Thyroid gland (tissue), 4 donors: ENCODE measurements around the gene SYMPK. TPM values are rescaled to one million over a fixed set of nuclear protein-coding genes. Genes with fewer than 3 reads are reported as not detected.

ENCODE experiments used
- DNase-seq, 2 donors: peaks; one replicate each; pipeline ENCODE4 v3.0.0-alpha.2; 2019
- H3K27ac ChIP-seq, 3 donors: fragments of 200-600 bp; sonication (generic); 1 replicate in 2 of 3; 2 replicates in 1 of 3; pipeline ENCODE4 v1.5.1; 2016 to 2019; ENCODE audit warnings: mild to moderate bottlenecking in 1 of 3, moderate library complexity in 1 of 3
- H3K27me3 ChIP-seq: fragments of 200-600 bp; sonication (generic); one replicate; pipeline ENCODE4 v1.5.1; 2019
- H3K36me3 ChIP-seq, 2 donors: fragments of 200-600 bp; sonication (generic); one replicate each; pipeline ENCODE4 v1.5.1; 2016 to 2019
- H3K4me1 ChIP-seq, 2 donors: fragments of 200-600 bp; sonication (generic); one replicate each; pipeline ENCODE4 v1.5.1; 2017 to 2019
- H3K4me3 ChIP-seq, 3 donors: fragments of 200-600 bp; sonication (generic); replicated peaks in 1 of 3; 1 replicate in 2 of 3; 2 replicates in 1 of 3; pipeline ENCODE4 v1.5.1; 2016; ENCODE audit warnings: mild to moderate bottlenecking in 1 of 3
- H3K9me3 ChIP-seq: fragments of 200-600 bp; sonication (generic); one replicate; pipeline ENCODE4 v1.5.1; 2017
- POLR2A ChIP-seq, 2 donors: fragments of 450-650 bp; IDR thresholded peaks; one replicate each; pipeline ENCODE4 v1.6.1; 2017; ENCODE audit warnings: antibody characterized with exemption in 2 of 2, mild to moderate bottlenecking in 2 of 2, moderate library complexity in 1 of 2
- WGBS, 2 donors: methylation state at CpG; one replicate each; pipeline ENCODE4 v1.1.5; 2017; 5-methylcytosine and 5-hydroxymethylcytosine counted together
- intact Hi-C: fragments of 100-400 bp; cut with DNase I; formaldehyde crosslinking; loops from one replicate; pipeline ENCODE4 v1.15.1; 2023
- total RNA-seq, 4 donors: library from RNA; depleted of rRNA; stranded (reverse); fragments of >200 nt; gene quantifications; one replicate each; pipeline ENCODE4 v1.2.3, GENCODE V29; 2016
- TF ChIP-seq, protein P1 (sequence below), 6 experiments: fragments of 200-600 bp in 3 of 6; fragments of 450-650 bp in 3 of 6; sonication (generic) in 3 of 6; IDR thresholded peaks; one replicate each; pipeline ENCODE4 v1.5.1; 2016 to 2019; ENCODE audit warnings: antibody characterized with exemption in 6 of 6, mild to moderate bottlenecking in 2 of 6, inconsistent platforms in 1 of 6, moderate library complexity in 1 of 6

SYMPK gene
- total RNA-seq, 4 donors from 2014 or later, result 32.4 to 56.8 (median 38.7) TPM

DNA sequence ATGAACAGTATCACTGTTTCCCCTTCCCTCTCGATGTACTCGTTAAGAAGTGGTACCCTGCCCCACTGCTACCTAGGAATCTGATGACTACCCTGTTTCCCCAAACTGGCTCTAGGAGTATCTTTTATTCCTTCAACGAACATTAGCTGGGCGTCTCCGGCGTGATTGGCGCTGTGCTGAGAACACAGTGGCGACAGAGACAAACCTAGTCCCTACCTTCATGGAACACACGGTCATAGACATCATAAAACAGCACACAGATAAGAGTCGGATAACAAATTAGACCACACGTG lies 730 bp downstream of the SYMPK start:
- Histone ChIP-seq H3K36me3 (peaks cover 4 to 6% of the 10 kb centered on the region in 2 donors), H3K27ac (peak overlapping the region in 2 of 3 donors; percentile 78 to 92), H3K4me1 (peaks cover 16 to 27% of the 10 kb centered on the region in 2 donors), H3K4me3 (peak overlapping the region; percentile 22 to 77 (median 27)), H3K27me3 (peaks cover 6% of the 10 kb centered on the region), H3K9me3 (no peaks in the 10 kb centered on the region)
- intact Hi-C loops, result no loop called here
- TF ChIP-seq, protein P1, sequence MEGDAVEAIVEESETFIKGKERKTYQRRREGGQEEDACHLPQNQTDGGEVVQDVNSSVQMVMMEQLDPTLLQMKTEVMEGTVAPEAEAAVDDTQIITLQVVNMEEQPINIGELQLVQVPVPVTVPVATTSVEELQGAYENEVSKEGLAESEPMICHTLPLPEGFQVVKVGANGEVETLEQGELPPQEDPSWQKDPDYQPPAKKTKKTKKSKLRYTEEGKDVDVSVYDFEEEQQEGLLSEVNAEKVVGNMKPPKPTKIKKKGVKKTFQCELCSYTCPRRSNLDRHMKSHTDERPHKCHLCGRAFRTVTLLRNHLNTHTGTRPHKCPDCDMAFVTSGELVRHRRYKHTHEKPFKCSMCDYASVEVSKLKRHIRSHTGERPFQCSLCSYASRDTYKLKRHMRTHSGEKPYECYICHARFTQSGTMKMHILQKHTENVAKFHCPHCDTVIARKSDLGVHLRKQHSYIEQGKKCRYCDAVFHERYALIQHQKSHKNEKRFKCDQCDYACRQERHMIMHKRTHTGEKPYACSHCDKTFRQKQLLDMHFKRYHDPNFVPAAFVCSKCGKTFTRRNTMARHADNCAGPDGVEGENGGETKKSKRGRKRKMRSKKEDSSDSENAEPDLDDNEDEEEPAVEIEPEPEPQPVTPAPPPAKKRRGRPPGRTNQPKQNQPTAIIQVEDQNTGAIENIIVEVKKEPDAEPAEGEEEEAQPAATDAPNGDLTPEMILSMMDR (IDR thresholded peaks at IDR 0.05), result no peak
- TF ChIP-seq POLR2A (IDR thresholded peaks at IDR 0.05), result no peak
- DNase-seq, result no peak
- WGBS, 2 donors, result 1% methylated on average over 11 of the region's 11 CpGs

DNA sequence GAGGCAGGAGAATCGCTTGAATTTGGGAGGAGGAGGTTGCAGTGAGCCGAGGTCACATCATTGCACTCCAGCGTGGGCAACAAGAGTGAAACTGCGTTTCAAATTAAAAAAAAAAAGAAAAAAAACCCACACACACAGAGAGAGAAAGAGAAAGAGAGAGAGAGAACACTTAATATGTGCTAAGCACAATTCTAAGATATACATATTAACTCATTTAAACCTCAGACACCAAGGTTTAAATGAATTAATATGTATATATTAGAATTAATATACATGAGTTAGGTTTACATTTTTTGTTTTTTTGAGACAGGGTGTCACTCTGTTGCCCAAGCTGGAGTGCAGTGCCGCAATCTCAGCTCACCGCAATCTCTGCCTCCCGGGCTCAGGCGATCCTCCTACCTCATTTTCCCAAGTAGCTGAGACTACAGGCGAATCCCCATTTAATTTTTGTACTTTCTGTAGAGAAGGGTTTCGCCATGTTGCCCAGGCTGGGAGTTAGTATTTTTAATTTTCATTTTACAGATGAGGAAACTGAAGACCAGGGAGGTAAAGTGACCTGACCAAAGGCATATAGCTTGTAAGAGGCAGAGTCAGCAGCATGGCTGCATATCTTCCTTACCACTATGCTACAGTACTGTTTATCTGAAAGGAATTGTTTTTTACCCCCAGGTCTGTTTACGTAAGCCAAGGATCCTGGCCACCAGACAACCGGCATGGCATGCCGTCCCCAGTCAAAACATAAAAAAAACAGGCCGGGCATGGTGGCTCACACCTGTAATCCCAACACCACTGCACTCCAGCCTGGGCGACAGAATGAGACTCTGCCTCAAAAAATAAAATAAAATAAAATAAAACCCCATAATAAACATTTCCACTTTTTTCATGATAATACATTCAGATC lies 2.3 kb downstream of the SYMPK start:
- intact Hi-C loops, result no loop called here
- no peak for DNase-seq
- peaks cover 4 to 6% of the 10 kb centered on the region in 2 donors for H3K36me3 ChIP-seq
- H3K4me1 ChIP-seq, result peaks cover 16 to 27% of the 10 kb centered on the region in 2 donors
- WGBS, 2 donors, result 90 to 91% methylated on average over 15 of the region's 15 CpGs
- H3K27ac ChIP-seq, result no peak overlapping the region
- H3K4me3 ChIP-seq, result no peak overlapping the region
- peaks cover 6% of the 10 kb centered on the region for H3K27me3 ChIP-seq
- TF ChIP-seq POLR2A (IDR thresholded peaks at IDR 0.05), result no peak
- TF ChIP-seq, protein P1 (IDR thresholded peaks at IDR 0.05), result no peak
- H3K9me3 ChIP-seq, result no peaks in the 10 kb centered on the region

DNA sequence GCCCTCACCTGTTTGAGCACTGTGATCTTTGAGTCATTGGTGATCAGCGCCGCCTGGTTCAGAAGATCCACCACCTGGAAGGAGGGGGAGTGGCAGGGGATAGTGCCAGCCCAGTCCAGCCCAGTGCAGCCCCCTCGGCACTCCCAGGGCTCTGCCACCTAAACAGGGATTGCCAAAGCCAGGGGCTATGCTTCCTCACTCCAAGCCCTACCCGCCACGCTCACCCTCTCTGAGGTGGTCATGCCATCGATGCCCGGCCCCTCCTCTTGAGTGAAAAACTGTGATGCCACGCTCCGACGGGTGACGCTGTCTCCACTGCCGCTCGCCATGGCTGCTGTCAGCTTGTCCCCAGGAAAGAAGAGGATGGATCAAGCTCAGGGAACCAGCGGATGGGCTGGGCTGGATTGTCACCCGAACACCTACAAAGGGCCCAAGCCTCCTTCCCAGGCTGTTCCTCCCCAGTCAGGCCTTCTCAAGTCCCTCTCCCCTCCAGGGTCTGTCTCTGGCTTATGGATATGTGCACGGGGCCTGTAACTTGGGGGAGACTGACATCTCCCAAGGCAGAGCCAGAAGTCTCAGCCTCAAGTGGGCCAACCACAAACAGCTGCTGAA lies 8.7 kb downstream of the SYMPK start:
- Histone ChIP-seq H3K27me3 (no peaks in the 10 kb centered on the region), H3K4me1 (peaks cover 17 to 25% of the 10 kb centered on the region in 2 donors), H3K4me3 (no peak overlapping the region), H3K9me3 (no peaks in the 10 kb centered on the region), H3K36me3 (peaks cover 19 to 20% of the 10 kb centered on the region in 2 donors), H3K27ac (peak overlapping the region in 2 of 3 donors; percentile 61 to 83)
- DNase-seq, result no peak
- intact Hi-C loops, result no loop called here
- TF ChIP-seq POLR2A (IDR thresholded peaks at IDR 0.05), result no peak
- TF ChIP-seq, protein P1 (IDR thresholded peaks at IDR 0.05), result no peak
- WGBS, 2 donors, result 98% methylated on average over 15 to 16 of the region's 16 CpGs

DNA sequence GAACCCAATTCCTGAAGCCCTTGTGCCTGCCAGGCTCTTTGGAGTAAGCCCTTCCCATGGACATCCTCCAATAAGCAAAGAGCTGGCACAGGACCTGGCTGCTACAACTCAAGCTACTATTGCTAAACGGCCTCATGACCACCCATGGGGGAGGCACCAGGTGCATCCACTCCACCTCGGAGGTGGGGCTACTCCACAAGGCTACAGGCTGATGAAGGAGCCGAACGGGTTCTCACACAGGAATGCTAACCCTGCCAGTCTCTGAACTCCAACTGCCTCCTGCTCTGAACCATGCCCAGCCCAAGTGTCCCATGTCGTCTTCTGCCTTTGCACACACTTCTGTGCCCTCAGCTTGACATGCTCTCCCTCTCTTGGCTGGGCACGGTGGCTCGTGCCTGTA lies 10.0 kb downstream of the SYMPK start:
- Histone ChIP-seq H3K27ac (peak overlapping the region; percentile 40 to 83 (median 70)), H3K4me3 (no peak overlapping the region), H3K36me3 (peaks cover 25 to 30% of the 10 kb centered on the region in 2 donors), H3K27me3 (no peaks in the 10 kb centered on the region), H3K9me3 (no peaks in the 10 kb centered on the region), H3K4me1 (peaks cover 17 to 25% of the 10 kb centered on the region in 2 donors)
- 16 to 61% methylated on average over 6 to 7 of the region's 7 CpGs for WGBS, 2 donors
- TF ChIP-seq POLR2A (IDR thresholded peaks at IDR 0.05), result peak in 1 of 2 donors; percentile 33
- TF ChIP-seq, protein P1 (IDR thresholded peaks at IDR 0.05), result no peak
- intact Hi-C loops, result no loop called here
- DNase-seq, result peak; percentile 97 to 99
